ENCODE data around the gene ATRAID.

GRCh38 chr2:27247893-27248292 is 36.1 kb downstream of the ATRAID start:
- TF ChIP-seq EZH2 (IDR thresholded peaks at IDR 0.05; ENCODE audit: low read depth, unreplicated experiment) (no peak), JUNB (IDR thresholded peaks at IDR 0.05; ENCODE audit: unreplicated experiment) (no peak), NANOG (IDR thresholded peaks at IDR 0.05; ENCODE audit: borderline replicate concordance) (no peak), REST (IDR thresholded peaks at IDR 0.05; ENCODE audit: unreplicated experiment) (no peak)

Data from GM23338 (cell line).